HCT116 (cell line): ENCODE results near the gene HACD3.

Experiments used
- CTCF ChIP-seq, 3 experiments: fragments of 200-600 bp in 1 of 3; sonication (generic) in 1 of 3; IDR thresholded peaks in 2 of 3; conservative IDR thresholded peaks in 1 of 3; 2 replicates each; pipeline ENCODE4 v1.5.1; 2012 to 2017; ENCODE audit warnings: low read depth in 2 of 3, low read length in 2 of 3, antibody characterized with exemption in 1 of 3, borderline replicate concordance in 1 of 3, control low read depth in 1 of 3, mild to moderate bottlenecking in 1 of 3, mixed read lengths in 1 of 3, mixed run types in 1 of 3, moderate library complexity in 1 of 3; ENCODE audit not compliant: insufficient read depth in 1 of 3
- FOSL1 ChIP-seq: IDR thresholded peaks from 2 replicates; pipeline ENCODE4 v1.6.1; 2012; ENCODE audit warnings: low read depth
- POLR2AphosphoS5 ChIP-seq: IDR thresholded peaks from 2 replicates; pipeline ENCODE4 v1.6.1; 2011; ENCODE audit warnings: mild to moderate bottlenecking, low read depth, low read length, moderate library complexity

GRCh38 chr15:65521350-65521749 is 8.9 kb upstream of the HACD3 start:
- TF ChIP-seq CTCF (IDR thresholded peaks at IDR 0.05 in 2 of 3, conservative IDR thresholded peaks at IDR 0.05 in 1 of 3; ENCODE audit: borderline replicate concordance in 1 of 3, insufficient read depth in 1 of 3, low read depth in 2 of 3, low read length in 2 of 3) (no peak), FOSL1 (no peak), POLR2AphosphoS5 (no peak)
